CD4-positive, alpha-beta T cell treated with Interleukin-4 for 1 hour (primary cell): ENCODE data around the gene DRAXIN.

ENCODE experiments used
- DNase-seq, 2 donors: peaks; one replicate each; pipeline ENCODE4 v3.0.0-alpha.2; 2020 to 2022

The DRAXIN gene

DNA sequence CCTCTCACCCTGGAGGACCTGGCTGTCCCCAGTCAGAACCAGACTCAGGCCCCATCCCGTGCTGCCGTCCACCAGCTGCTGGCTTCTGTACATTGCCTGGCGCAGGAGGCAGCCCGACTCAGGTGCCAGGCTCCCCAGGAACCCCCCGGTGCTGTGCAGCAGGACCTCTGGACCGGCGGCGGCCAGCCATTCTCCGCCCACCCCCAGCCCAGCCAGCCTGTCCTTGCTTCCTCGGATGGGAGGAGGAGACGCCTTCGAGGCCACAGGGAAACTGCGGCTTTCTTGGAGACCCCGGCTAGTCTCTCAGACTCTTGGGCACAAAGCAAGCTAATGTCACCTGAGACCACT is 74.9 kb downstream of the DRAXIN start:
- no peak for DNase-seq

DNA sequence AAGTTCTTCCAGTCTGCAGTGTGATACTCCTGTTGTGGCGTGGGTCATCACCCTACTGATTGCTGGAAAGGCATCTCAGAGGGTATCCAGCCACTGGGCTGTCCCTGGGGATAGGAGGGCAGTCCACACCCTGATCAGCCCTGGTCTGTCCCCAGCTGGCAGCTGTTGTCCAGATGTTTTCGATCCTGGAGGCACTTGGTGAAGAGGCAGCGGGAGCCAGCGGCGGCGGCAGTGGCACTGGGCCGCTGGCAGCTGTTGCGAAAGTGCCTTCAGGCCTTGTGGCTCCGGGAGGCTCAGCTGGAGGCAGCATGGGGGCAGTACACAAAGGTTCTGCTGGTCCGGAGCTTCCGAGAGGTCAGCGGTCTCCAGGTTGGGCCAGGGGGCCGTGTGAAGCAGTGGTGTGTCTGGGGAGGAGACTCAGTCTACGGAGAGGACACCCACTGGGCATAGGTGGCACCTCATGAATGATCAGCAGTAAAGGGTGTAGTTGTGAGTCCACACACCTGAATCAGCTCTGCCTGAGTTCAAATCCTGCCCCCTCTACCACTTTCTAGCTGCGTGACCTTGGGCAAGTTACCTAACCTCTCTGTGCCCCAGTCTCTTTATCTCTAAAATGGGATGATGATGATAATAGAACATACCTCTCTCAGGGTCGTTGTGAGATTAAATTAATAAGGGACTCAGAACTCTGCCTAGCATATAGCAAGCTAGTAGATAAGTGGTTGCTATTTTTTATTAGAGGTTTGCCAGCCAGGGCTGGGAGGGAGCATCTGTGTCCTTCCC is 76.6 kb downstream of the DRAXIN start:
- no peak for DNase-seq

DNA sequence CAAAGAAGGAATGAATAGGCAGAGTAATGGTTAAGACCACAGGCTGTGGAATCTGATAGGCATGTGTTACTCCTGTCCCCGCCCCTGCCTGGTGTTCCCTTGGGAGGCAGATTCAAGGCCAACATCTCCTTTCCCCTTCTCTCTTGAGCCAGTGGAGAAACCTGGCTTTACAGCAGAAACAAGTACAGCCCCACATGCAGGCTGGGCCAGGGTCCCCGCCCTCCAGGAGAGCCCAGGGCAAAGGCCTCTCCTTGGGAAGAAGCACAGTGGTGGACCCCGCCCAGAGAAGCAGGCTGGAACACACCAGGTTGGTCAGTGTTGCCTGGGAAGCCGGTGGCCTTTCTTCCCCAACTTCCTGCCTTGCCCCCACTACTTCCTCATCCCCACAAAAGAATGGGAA is 77.3 kb downstream of the DRAXIN start:
- DNase-seq: no peak

DNA sequence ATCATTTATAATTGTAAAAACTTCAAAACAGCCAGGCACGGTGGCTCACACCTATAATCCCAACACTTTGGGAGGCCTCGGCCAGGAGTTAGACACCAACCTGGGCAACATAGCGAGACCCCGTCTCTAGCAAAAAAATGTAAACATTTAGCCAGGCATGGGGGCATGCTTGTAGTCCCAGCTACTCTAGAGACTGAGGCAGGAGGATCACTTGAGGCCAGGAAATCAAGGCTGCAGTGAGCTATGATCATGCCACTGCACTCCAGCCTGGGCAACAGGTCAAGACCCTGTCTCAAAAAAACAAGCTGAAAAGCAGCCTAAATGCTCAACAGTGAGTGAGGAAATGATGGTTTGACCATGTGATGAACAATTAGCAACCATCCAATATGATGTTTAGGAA is 77.8 kb downstream of the DRAXIN start:
- DNase-seq: no peak

DNA sequence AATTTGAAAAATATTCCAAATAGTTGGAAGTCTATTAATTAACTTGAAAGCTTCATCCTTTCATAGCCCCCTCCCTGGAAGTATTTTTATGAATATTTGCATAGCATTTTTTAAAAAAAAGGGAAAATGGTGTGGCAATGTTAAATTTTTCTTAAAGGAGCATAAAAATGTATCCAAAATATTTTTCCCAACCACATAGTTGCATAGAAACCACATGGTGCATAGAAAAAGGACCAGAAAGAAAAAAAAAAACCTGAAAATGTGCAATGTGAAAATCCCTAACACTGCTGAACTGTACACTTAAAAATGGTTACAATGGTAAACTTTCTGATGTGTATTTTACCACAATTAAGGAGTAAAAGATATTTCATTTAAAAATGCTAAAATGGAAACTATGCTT is 78.5 kb downstream of the DRAXIN start:
- DNase-seq: no peak

DNA sequence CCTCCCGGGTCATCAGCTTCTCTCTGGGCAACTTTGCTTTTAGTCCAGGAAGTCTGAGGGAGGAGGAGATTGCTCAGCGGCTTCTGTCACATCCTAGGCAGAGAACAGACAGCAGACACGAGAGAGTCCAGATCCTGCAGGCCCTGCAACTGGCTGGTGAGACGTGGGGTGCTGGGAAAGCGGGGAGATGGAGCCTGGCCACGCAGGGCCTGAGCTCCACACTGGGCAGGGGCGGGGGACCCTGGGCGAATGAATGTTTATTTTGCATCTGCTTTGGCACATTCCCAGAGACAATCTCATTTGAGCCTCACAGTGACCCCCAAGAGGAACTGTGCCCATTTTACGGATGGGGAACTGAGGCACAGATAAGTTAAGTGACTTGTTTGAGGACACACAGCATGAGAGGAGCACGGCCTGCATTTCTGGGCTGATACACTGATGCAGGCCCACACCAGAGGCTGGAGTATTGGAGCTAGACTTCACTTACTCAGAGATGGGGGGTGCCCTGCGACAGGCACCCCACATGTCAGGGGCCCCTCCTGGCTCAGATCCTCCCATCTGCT is 80.1 kb downstream of the DRAXIN start:
- DNase-seq: no peak

DNA sequence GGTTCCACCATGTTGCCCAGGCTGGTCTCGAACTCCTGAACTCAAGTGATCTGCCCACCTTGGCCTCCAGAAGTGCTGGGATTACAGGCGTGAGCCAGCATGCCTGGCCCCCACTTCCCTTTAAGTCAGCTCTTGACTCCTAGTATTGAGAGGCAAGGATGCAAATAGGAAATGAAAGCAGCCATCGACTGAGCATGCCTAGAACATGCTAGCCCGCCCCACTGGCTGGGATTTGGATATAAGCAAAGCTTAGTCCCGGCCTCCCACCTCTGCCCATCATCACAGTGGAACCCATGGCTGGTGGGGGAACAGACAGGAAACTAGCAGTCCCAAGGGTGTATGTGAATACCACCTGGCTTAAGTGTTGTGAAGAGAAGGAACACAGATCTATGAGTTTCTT is 80.9 kb downstream of the DRAXIN start:
- DNase-seq: no peak

DNA sequence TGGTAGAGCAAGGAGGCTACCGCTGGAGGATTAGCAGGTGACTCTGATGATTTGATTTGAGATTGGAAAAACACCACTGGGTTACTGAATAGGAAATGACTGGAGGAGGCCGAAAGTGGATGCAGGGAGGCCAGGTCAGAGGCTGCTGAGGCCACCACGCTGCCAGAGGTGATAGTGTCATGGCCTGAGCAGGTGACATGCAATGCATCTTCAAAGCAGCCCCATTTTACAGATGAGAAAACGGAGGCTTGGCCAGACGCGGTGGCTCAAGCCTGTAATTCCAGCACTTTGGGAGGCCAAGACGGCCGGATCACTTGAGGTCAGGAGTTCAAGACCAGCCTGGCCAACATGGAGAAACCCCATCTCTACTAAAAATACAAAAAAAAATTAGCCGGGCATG is 83.2 kb downstream of the DRAXIN start:
- no peak for DNase-seq
